DND-41 (cell line): Measurements from ENCODE around the gene SDCCAG8.

ENCODE experiments used
- ATAC-seq: fragments of 200-7000 bp; cut with Tn5 transposase; 3 replicates; pipeline ENCODE4 v1.9.1; 2021; ENCODE audit warnings: low read depth; ENCODE audit not compliant: insufficient read depth
- DNase-seq: peaks from one replicate; pipeline ENCODE4 v3.0.0-alpha.2; 2020
- H2AFZ ChIP-seq: 2 replicates; pipeline ENCODE4 v1.6.0; 2012; ENCODE audit warnings: low read depth, low read length
- H3K27ac ChIP-seq: 2 replicates; pipeline ENCODE4 v1.5.1; 2012; ENCODE audit warnings: low read length, inconsistent platforms
- H3K27me3 ChIP-seq: fragments of 200-600 bp; sonication (generic); 2 replicates; pipeline ENCODE4 v1.6.0; 2012; ENCODE audit warnings: low read length, mild to moderate bottlenecking, inconsistent platforms; ENCODE audit not compliant: insufficient read depth, poor library complexity
- H3K36me3 ChIP-seq: 2 replicates; pipeline ENCODE4 v1.5.1; 2012; ENCODE audit warnings: low read length, inconsistent platforms; ENCODE audit not compliant: insufficient read depth
- H3K4me1 ChIP-seq: 2 replicates; pipeline ENCODE4 v1.5.1; 2012; ENCODE audit warnings: mild to moderate bottlenecking, low read length; ENCODE audit not compliant: insufficient read depth
- H3K4me2 ChIP-seq: 2 replicates; pipeline ENCODE4 v1.6.0; 2012; ENCODE audit warnings: mild to moderate bottlenecking, moderate library complexity, low read length, inconsistent platforms; ENCODE audit not compliant: insufficient read depth
- H3K4me3 ChIP-seq, 2 experiments: fragments of 200-600 bp in 1 of 2; shearing (Covaris generic) in 1 of 2; 2 replicates each; pipeline ENCODE4 v1.5.1; 2012 to 2016; ENCODE audit warnings: inconsistent platforms in 2 of 2, low read length in 2 of 2, mild to moderate bottlenecking in 2 of 2, low read depth in 1 of 2, moderate library complexity in 1 of 2
- H3K79me2 ChIP-seq: 2 replicates; pipeline ENCODE4 v1.6.0; 2012; ENCODE audit warnings: low read length, inconsistent platforms; ENCODE audit not compliant: insufficient read depth
- H3K9ac ChIP-seq: 2 replicates; pipeline ENCODE4 v1.6.0; 2012; ENCODE audit warnings: low read depth, mild to moderate bottlenecking, inconsistent platforms, low read length, moderate library complexity
- H3K9me3 ChIP-seq: 2 replicates; pipeline ENCODE4 v1.5.1; 2012; ENCODE audit warnings: low read length, moderate library complexity, mild to moderate bottlenecking, inconsistent platforms; ENCODE audit not compliant: insufficient read depth, severe bottlenecking
- H4K20me1 ChIP-seq: 2 replicates; pipeline ENCODE4 v1.6.0; 2012; ENCODE audit warnings: low read length; ENCODE audit not compliant: insufficient read depth
- EZH2 ChIP-seq: IDR thresholded peaks from 3 replicates; pipeline ENCODE4 v1.6.1; 2012; ENCODE audit warnings: borderline replicate concordance, low read depth, mild to moderate bottlenecking, moderate library complexity, low read length, inconsistent platforms; ENCODE audit not compliant: severe bottlenecking
- TF ChIP-seq, protein P1 (sequence below): IDR thresholded peaks from 2 replicates; pipeline ENCODE4 v1.5.1; 2012; ENCODE audit warnings: borderline replicate concordance, low read length, moderate library complexity, mild to moderate bottlenecking; ENCODE audit not compliant: poor library complexity, severe bottlenecking; ENCODE audit errors: extremely low read depth

Gene SDCCAG8

DNA sequence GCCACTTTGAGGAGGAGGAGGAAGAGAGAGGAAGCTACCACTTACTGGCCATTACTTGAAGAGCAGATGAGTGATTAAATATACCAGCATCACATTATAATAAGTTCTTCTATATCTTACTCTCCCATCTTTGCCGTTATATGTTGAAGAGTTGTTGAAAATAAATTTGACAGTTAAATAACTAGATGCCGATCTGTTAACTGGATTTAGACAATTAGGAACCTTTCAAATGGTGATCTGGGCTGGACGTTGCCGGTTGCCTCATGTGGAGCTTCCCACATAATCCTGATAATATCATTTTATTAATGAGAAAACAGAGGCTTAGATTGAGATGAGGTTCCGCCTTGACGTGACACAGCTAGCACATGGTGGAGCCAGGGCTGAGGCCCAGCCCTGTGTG lies 147.0 kb downstream of the SDCCAG8 start:
- Histone ChIP-seq H3K79me2 (no peaks in the 10 kb centered on the region), H3K9ac (no peak overlapping the region), H4K20me1 (no peaks in the 10 kb centered on the region), H3K27ac (no peak overlapping the region), H2AFZ (no peak overlapping the region), H3K4me1 (peaks cover 13% of the 10 kb centered on the region; the same call in 1 of the 2 replicates), H3K4me2 (no peak overlapping the region), H3K4me3 (no peak overlapping the region), H3K27me3 (no peaks in the 10 kb centered on the region), H3K36me3 (no peaks in the 10 kb centered on the region), H3K9me3 (no peaks in the 10 kb centered on the region)
- ATAC-seq (no peak), DNase-seq (no peak)
- no peak for TF ChIP-seq EZH2
- TF ChIP-seq, protein P1, sequence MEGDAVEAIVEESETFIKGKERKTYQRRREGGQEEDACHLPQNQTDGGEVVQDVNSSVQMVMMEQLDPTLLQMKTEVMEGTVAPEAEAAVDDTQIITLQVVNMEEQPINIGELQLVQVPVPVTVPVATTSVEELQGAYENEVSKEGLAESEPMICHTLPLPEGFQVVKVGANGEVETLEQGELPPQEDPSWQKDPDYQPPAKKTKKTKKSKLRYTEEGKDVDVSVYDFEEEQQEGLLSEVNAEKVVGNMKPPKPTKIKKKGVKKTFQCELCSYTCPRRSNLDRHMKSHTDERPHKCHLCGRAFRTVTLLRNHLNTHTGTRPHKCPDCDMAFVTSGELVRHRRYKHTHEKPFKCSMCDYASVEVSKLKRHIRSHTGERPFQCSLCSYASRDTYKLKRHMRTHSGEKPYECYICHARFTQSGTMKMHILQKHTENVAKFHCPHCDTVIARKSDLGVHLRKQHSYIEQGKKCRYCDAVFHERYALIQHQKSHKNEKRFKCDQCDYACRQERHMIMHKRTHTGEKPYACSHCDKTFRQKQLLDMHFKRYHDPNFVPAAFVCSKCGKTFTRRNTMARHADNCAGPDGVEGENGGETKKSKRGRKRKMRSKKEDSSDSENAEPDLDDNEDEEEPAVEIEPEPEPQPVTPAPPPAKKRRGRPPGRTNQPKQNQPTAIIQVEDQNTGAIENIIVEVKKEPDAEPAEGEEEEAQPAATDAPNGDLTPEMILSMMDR, result no peak

DNA sequence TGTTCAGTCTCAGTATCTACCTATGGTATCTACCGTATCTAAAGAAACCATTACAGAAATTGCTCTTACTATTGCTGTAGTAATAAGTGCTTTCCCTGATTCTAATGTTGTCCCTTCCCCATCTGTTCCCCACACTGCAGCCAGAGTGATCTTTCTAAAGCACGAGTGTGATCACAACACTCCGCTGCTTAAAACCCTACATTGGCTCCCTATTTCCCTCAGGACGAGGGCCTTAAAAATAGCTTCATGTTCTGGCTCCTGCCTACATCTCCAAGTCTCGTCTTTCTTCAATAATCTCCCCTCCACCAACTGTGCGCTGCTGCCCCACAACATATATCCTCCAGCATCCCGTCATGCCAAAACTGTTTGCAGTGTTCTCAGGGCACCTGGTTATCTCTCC lies 150.6 kb downstream of the SDCCAG8 start:
- TF ChIP-seq EZH2, result no peak
- TF ChIP-seq, protein P1, result no peak

GRCh38 chr1:243407284-243408018 lies 151.6 kb downstream of the SDCCAG8 start:
- DNase-seq (no peak), ATAC-seq (peak; percentile 81)
- Histone ChIP-seq H3K4me2 (no peak overlapping the region), H3K36me3 (no peaks in the 10 kb centered on the region), H2AFZ (no peak overlapping the region), H3K9me3 (no peaks in the 10 kb centered on the region), H3K79me2 (no peaks in the 10 kb centered on the region), H3K4me1 (peaks cover 18% of the 10 kb centered on the region; the same call in 1 of the 2 replicates), H3K27me3 (no peaks in the 10 kb centered on the region), H3K27ac (0 out of 2 replicates have a peak overlapping the region, but pooled peaks have one; percentile 16), H4K20me1 (no peaks in the 10 kb centered on the region), H3K9ac (no peak overlapping the region), H3K4me3 (no peak overlapping the region)
- TF ChIP-seq EZH2, result no peak
- TF ChIP-seq, protein P1, result no peak

More for the DNA sequence above, 150.6 kb downstream of the SDCCAG8 start:
- Histone ChIP-seq H3K4me3 (no peak overlapping the region), H3K4me2 (no peak overlapping the region), H3K9me3 (no peaks in the 10 kb centered on the region), H3K27me3 (no peaks in the 10 kb centered on the region), H3K9ac (no peak overlapping the region), H3K36me3 (no peaks in the 10 kb centered on the region), H3K27ac (no peak overlapping the region), H3K79me2 (no peaks in the 10 kb centered on the region), H4K20me1 (no peaks in the 10 kb centered on the region), H3K4me1 (peaks cover 18% of the 10 kb centered on the region; the same call in 1 of the 2 replicates), H2AFZ (no peak overlapping the region)
- DNase-seq, result no peak
- ATAC-seq, result no peak
